ENCODE measurements around the gene IFT25. TPM values are rescaled to one million over a fixed set of nuclear protein-coding genes. Genes with fewer than 3 reads are reported as not detected.

The IFT25 gene
- total RNA-seq, 1 experiment from 2014 or later: 31.7 TPM

DNA sequence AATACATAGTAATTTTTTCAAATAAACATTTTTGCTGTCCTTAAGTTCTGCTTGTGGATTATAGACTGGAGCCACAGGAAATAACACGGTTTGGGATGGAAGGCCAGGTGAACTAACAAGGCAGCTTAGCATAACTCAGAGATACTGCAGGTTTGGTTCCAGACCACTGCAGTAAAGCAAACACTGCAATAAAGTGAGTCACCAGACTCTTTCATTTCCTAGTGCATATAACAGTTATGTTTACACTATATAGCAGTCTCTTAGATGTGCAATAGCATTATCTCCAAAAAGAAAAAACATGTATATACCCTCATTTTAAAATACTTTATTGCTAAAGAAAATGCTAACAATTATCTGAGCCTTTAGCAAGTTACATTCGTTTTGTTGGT lies 22.6 kb upstream of the IFT25 start:
- no TSS peak for BruUV-seq (replicated peaks)
- H3K36me3 Mint-ChIP-seq (ENCODE audit: insufficient read depth, unreplicated experiment): peaks cover 54% of the 10 kb centered on the region
- POLR2A ChIA-PET: interaction anchor here (0.7 kb wide), 1 partner anchor 9 kb away, joined by 11 read pairs; no protein-coding TSS in a partner anchor
- Histone ChIP-seq H3K9me3 (no peaks in the 10 kb centered on the region), H3K36me3 (ENCODE audit: control insufficient read depth, insufficient read depth, low read length) (no peaks in the 10 kb centered on the region; the same call in 1 of the 2 replicates), H3K4me1 (peaks cover 11% of the 10 kb centered on the region), H3K4me3 (ENCODE audit: low read depth, low read length) (no peak overlapping the region), H3K27me3 (replicated peaks; ENCODE audit: control insufficient read depth, insufficient read depth, low read length) (no peaks in the 10 kb centered on the region)
- no peaks in the 10 kb centered on the region for H3K27me3 Mint-ChIP-seq (ENCODE audit: insufficient read depth, unreplicated experiment)
- DNase-seq: no peak
- TF ChIP-seq, protein P1, sequence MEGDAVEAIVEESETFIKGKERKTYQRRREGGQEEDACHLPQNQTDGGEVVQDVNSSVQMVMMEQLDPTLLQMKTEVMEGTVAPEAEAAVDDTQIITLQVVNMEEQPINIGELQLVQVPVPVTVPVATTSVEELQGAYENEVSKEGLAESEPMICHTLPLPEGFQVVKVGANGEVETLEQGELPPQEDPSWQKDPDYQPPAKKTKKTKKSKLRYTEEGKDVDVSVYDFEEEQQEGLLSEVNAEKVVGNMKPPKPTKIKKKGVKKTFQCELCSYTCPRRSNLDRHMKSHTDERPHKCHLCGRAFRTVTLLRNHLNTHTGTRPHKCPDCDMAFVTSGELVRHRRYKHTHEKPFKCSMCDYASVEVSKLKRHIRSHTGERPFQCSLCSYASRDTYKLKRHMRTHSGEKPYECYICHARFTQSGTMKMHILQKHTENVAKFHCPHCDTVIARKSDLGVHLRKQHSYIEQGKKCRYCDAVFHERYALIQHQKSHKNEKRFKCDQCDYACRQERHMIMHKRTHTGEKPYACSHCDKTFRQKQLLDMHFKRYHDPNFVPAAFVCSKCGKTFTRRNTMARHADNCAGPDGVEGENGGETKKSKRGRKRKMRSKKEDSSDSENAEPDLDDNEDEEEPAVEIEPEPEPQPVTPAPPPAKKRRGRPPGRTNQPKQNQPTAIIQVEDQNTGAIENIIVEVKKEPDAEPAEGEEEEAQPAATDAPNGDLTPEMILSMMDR (IDR thresholded peaks at IDR 0.05; ENCODE audit: insufficient read depth in 1 of 2, low read depth in 1 of 2, low read length in 1 of 2, severe bottlenecking in 1 of 2, unreplicated experiment in 1 of 2): no peak
- H3K9me3 Mint-ChIP-seq (ENCODE audit: unreplicated experiment): no peaks in the 10 kb centered on the region
- peaks cover 26% of the 10 kb centered on the region for H3K4me1 Mint-ChIP-seq (ENCODE audit: low read depth, unreplicated experiment)
- CTCF ChIA-PET: no interaction called here
- intact Hi-C loops (cut with micrococcal nuclease; ENCODE audit: unreplicated experiment): no loop called here
- no peak overlapping the region for H3K4me3 Mint-ChIP-seq (ENCODE audit: unreplicated experiment)
- no peak overlapping the region for H3K27ac Mint-ChIP-seq (ENCODE audit: unreplicated experiment)

DNA sequence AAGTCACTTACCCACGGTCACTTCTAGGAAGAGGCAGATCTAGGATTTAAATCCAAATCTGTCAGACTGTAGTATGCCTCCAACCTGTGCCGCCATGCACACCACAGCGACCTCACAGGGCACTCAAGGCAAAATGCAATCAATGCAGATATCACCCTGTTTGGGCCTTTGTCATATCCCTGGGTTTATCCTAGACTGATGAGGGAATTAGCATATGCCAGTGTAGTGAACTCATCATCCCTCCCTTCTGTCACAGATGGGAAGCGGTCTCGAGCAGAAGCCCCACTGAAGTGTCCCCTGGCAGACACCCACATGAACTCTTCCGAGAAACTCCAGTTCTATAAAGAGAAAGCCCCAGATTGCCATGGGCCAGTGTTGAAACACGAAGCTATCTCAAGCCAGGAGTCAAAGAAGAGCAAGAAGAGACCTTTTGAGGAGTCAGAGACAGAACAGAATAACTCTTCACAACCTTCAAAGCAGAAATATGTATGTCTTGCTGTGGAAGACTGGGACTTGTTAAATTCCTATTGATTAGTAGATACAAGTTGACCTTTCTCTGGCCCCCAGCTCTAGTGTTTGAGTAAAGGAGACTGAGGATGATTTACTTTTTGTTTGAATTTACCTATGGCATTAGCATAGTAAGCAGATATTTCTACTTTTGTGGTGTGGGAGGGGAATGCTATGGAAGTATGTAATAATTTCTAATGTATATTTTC lies 22.1 kb upstream of the IFT25 start:
- TF ChIP-seq, protein P1 (IDR thresholded peaks at IDR 0.05; ENCODE audit: insufficient read depth in 1 of 2, low read depth in 1 of 2, low read length in 1 of 2, severe bottlenecking in 1 of 2, unreplicated experiment in 1 of 2): no peak
- Histone ChIP-seq H3K4me1 (peaks cover 11% of the 10 kb centered on the region), H3K4me3 (ENCODE audit: low read depth, low read length) (no peak overlapping the region), H3K9me3 (no peaks in the 10 kb centered on the region), H3K27me3 (replicated peaks; ENCODE audit: control insufficient read depth, insufficient read depth, low read length) (no peaks in the 10 kb centered on the region), H3K36me3 (ENCODE audit: control insufficient read depth, insufficient read depth, low read length) (peaks cover 2% of the 10 kb centered on the region; the same call in 1 of the 2 replicates)
- intact Hi-C loops (cut with micrococcal nuclease; ENCODE audit: unreplicated experiment): no loop called here
- no peak overlapping the region for H3K4me3 Mint-ChIP-seq (ENCODE audit: unreplicated experiment)
- no peaks in the 10 kb centered on the region for H3K9me3 Mint-ChIP-seq (ENCODE audit: unreplicated experiment)
- ChIA-PET CTCF (no interaction called here), POLR2A (no interaction called here)
- H3K27ac Mint-ChIP-seq (ENCODE audit: unreplicated experiment): peak overlapping the region; percentile 39
- H3K27me3 Mint-ChIP-seq (ENCODE audit: insufficient read depth, unreplicated experiment): no peaks in the 10 kb centered on the region
- DNase-seq: no peak
- peaks cover 26% of the 10 kb centered on the region for H3K4me1 Mint-ChIP-seq (ENCODE audit: low read depth, unreplicated experiment)
- TSS peak; percentile 48 for BruUV-seq (replicated peaks)
- H3K36me3 Mint-ChIP-seq (ENCODE audit: insufficient read depth, unreplicated experiment): peaks cover 60% of the 10 kb centered on the region

DNA sequence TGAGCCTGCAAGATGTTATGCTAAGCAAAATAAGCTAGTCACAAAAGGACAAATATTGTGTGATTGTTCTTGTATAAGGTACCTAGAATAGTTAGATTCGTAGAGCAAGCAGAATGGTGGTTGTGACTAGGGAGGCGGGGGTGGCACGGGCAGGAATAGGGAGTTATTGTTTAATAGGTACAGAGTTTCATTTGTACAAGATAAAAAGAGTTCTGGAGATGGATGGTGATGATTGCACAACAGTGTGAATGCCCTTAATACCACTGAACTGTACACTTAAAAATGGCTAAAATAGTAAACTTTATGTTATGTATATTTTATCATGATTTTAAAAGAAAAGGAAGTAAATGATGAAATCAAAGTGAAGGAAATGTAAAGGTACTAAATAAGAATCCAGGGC lies 21.3 kb upstream of the IFT25 start:
- Mint-ChIP-seq H3K36me3 (ENCODE audit: insufficient read depth, unreplicated experiment) (peaks cover 64% of the 10 kb centered on the region), H3K27ac (ENCODE audit: unreplicated experiment) (no peak overlapping the region), H3K4me3 (ENCODE audit: unreplicated experiment) (no peak overlapping the region), H3K27me3 (ENCODE audit: insufficient read depth, unreplicated experiment) (no peaks in the 10 kb centered on the region), H3K9me3 (ENCODE audit: unreplicated experiment) (no peaks in the 10 kb centered on the region), H3K4me1 (ENCODE audit: low read depth, unreplicated experiment) (peaks cover 26% of the 10 kb centered on the region)
- BruUV-seq (replicated peaks): no TSS peak
- Histone ChIP-seq H3K4me3 (ENCODE audit: low read depth, low read length) (no peak overlapping the region), H3K36me3 (ENCODE audit: control insufficient read depth, insufficient read depth, low read length) (peaks cover 2% of the 10 kb centered on the region; the same call in 1 of the 2 replicates), H3K4me1 (peaks cover 11% of the 10 kb centered on the region), H3K27me3 (replicated peaks; ENCODE audit: control insufficient read depth, insufficient read depth, low read length) (no peaks in the 10 kb centered on the region), H3K9me3 (no peaks in the 10 kb centered on the region)
- no peak for DNase-seq
- ChIA-PET CTCF (no interaction called here), POLR2A (no interaction called here)
- TF ChIP-seq, protein P1 (IDR thresholded peaks at IDR 0.05; ENCODE audit: insufficient read depth in 1 of 2, low read depth in 1 of 2, low read length in 1 of 2, severe bottlenecking in 1 of 2, unreplicated experiment in 1 of 2): no peak
- intact Hi-C loops (cut with micrococcal nuclease; ENCODE audit: unreplicated experiment): no loop called here
